NCI-H1694 (cell line): Measurements from ENCODE around the gene BCDIN3D.
A peak's percentile ranks its signal among the peaks of the same experiment; 100 is the strongest.
"Not testable (repeated sequence)": the region's sequence is repeated elsewhere in the genome, so short reads cannot be mapped to it uniquely, and the experiment has no call there.

ENCODE experiments used
- DNase-seq: peaks from one replicate; lab custom pipeline; 2025; lab: John Stamatoyannopoulos, UW

Gene BCDIN3D

GRCh38 chr12:49876070-49876469, 33.2 kb upstream of the BCDIN3D start:
- DNase-seq: no peak

GRCh38 chr12:49875115-49875720, 32.3 kb upstream of the BCDIN3D start:
- no peak for DNase-seq

- DNase-seq: no peak
These were observed 31.4 kb upstream of the BCDIN3D start for GRCh38 chr12:49874142-49874897.

GRCh38 chr12:49873361-49873934, 30.5 kb upstream of the BCDIN3D start:
- no peak for DNase-seq

GRCh38 chr12:49872781-49873181, 29.9 kb upstream of the BCDIN3D start:
- DNase-seq: no peak

- DNase-seq: no peak
These were observed 29.5 kb upstream of the BCDIN3D start for GRCh38 chr12:49872381-49872780.

- DNase-seq: not testable (repeated sequence)
These were observed 28.9 kb upstream of the BCDIN3D start for GRCh38 chr12:49871811-49872251.

GRCh38 chr12:49871263-49871561, 28.3 kb upstream of the BCDIN3D start:
- no peak for DNase-seq

GRCh38 chr12:49870501-49871262, 27.8 kb upstream of the BCDIN3D start:
- no peak for DNase-seq

GRCh38 chr12:49869816-49870500, 27.1 kb upstream of the BCDIN3D start:
- no peak for DNase-seq

- peak; percentile 77 for DNase-seq
These were observed 26.3 kb upstream of the BCDIN3D start for GRCh38 chr12:49868952-49869815.

- no peak for DNase-seq
These were observed 25.5 kb upstream of the BCDIN3D start for GRCh38 chr12:49868449-49868848.

GRCh38 chr12:49867570-49868341, 24.9 kb upstream of the BCDIN3D start:
- peak; percentile 14 for DNase-seq

GRCh38 chr12:49866859-49867569, 24.1 kb upstream of the BCDIN3D start:
- peak; percentile 43 for DNase-seq

GRCh38 chr12:49865782-49866135, 22.9 kb upstream of the BCDIN3D start:
- no peak for DNase-seq

- DNase-seq: no peak
These were observed 22.3 kb upstream of the BCDIN3D start for GRCh38 chr12:49865109-49865781.

GRCh38 chr12:49864798-49865090, 21.8 kb upstream of the BCDIN3D start:
- peak; percentile 36 for DNase-seq

GRCh38 chr12:49863946-49864797, 21.3 kb upstream of the BCDIN3D start:
- DNase-seq: peak; percentile 41
